Neural progenitor cell (in vitro differentiated cells): ENCODE measurements around the gene CAMK1D.

Experiments
- CTCF ChIP-seq: fragments of 200-600 bp; sonication (generic); IDR thresholded peaks from 2 replicates; pipeline ENCODE4 v1.5.1; 2017; ENCODE audit warnings: antibody characterized with exemption, mild to moderate bottlenecking
- EZH2phosphoT487 ChIP-seq: fragments of 200-600 bp; sonication (generic); IDR thresholded peaks from 2 replicates; pipeline ENCODE4 v1.6.1; 2017; ENCODE audit warnings: antibody characterized with exemption

- TF ChIP-seq CTCF (no peak), EZH2phosphoT487 (no peak)
These were observed 432.6 kb downstream of the CAMK1D start for GRCh38 chr10:12781976-12782375.
